DMS153 treated with DMSO at 0.1 percent for 48 hours (cell line): Measurements from ENCODE around the gene PPFIA4.

Source experiments
- DNase-seq: peaks from one replicate; lab custom pipeline; 2025; ENCODE audit not compliant: unreplicated experiment; lab: John Stamatoyannopoulos, UW

The PPFIA4 gene

GRCh38 chr1:203098445-203098844 is 72.2 kb downstream of the PPFIA4 start:
- DNase-seq, result no peak

GRCh38 chr1:203098914-203099520 is 72.7 kb downstream of the PPFIA4 start:
- DNase-seq, result no peak

- DNase-seq, result no peak
Measured at GRCh38 chr1:203099805-203100515, 73.7 kb downstream of the PPFIA4 start.

- no peak for DNase-seq
Measured at GRCh38 chr1:203100516-203100869, 74.2 kb downstream of the PPFIA4 start.

- no peak for DNase-seq
Measured at GRCh38 chr1:203101813-203102634, 75.7 kb downstream of the PPFIA4 start.

GRCh38 chr1:203103216-203103615 is 76.9 kb downstream of the PPFIA4 start:
- DNase-seq, result no peak

GRCh38 chr1:203103829-203104495 is 77.7 kb downstream of the PPFIA4 start:
- no peak for DNase-seq

GRCh38 chr1:203104789-203105390 is 78.6 kb downstream of the PPFIA4 start:
- DNase-seq, result no peak

GRCh38 chr1:203112475-203112874 is 86.2 kb downstream of the PPFIA4 start:
- no peak for DNase-seq

GRCh38 chr1:203113308-203113707 is 87.0 kb downstream of the PPFIA4 start:
- no peak for DNase-seq

GRCh38 chr1:203114202-203114601 is 87.9 kb downstream of the PPFIA4 start:
- no peak for DNase-seq

GRCh38 chr1:203116091-203116820 is 90.0 kb downstream of the PPFIA4 start:
- no peak for DNase-seq

- DNase-seq, result peak; percentile 73
Measured at GRCh38 chr1:203117611-203118575, 91.6 kb downstream of the PPFIA4 start.

GRCh38 chr1:203120325-203121153 is 94.2 kb downstream of the PPFIA4 start:
- no peak for DNase-seq

GRCh38 chr1:203121186-203122015 is 95.1 kb downstream of the PPFIA4 start:
- no peak for DNase-seq

- no peak for DNase-seq
Measured at GRCh38 chr1:203122159-203122558, 95.9 kb downstream of the PPFIA4 start.

GRCh38 chr1:203124011-203124410 is 97.7 kb downstream of the PPFIA4 start:
- no peak for DNase-seq
